ENCODE data around the gene PLSCR1.

Gene PLSCR1

GRCh38 chr3:146472611-146473010, 71.8 kb downstream of the PLSCR1 start:
- no peaks in the 10 kb centered on the region for H3K4me1 ChIP-seq (ENCODE audit: insufficient read depth, insufficient read length)
- DNase-seq (ENCODE audit: low read depth, low spot score) = no peak

GRCh38 chr3:146471012-146471411, 73.4 kb downstream of the PLSCR1 start:
- Histone ChIP-seq H3K36me3 (ENCODE audit: insufficient read depth, insufficient read length, low read length) (no peaks in the 10 kb centered on the region), H3K4me3 (ENCODE audit: insufficient read length, low read depth) (no peak overlapping the region), H3K9me3 (ENCODE audit: insufficient read depth, low read length) (no peaks in the 10 kb centered on the region), H3K4me1 (ENCODE audit: insufficient read depth, insufficient read length) (no peaks in the 10 kb centered on the region), H3K27me3 (ENCODE audit: insufficient read depth, insufficient read length) (no peaks in the 10 kb centered on the region), H3K9ac (ENCODE audit: insufficient read length, low read depth) (no peak overlapping the region)
- no peak for DNase-seq (ENCODE audit: low read depth, low spot score)
- no peak for TF ChIP-seq SUZ12 (IDR thresholded peaks at IDR 0.05; ENCODE audit: extremely low read depth, insufficient read depth, insufficient read length)
- TF ChIP-seq ZNF274 (IDR thresholded peaks at IDR 0.05; ENCODE audit: low read depth, low read length) = no peak
- no peak for TF ChIP-seq YY1 (IDR thresholded peaks at IDR 0.05; ENCODE audit: insufficient read depth, insufficient read length)

More at GRCh38 chr3:146472611-146473010, 71.8 kb downstream of the PLSCR1 start:
- Histone ChIP-seq H3K36me3 (ENCODE audit: insufficient read depth, insufficient read length, low read length) (no peaks in the 10 kb centered on the region), H3K9ac (ENCODE audit: insufficient read length, low read depth) (no peak overlapping the region), H3K27me3 (ENCODE audit: insufficient read depth, insufficient read length) (no peaks in the 10 kb centered on the region), H3K4me3 (ENCODE audit: insufficient read length, low read depth) (no peak overlapping the region), H3K9me3 (ENCODE audit: insufficient read depth, low read length) (no peaks in the 10 kb centered on the region)
- TF ChIP-seq YY1 (IDR thresholded peaks at IDR 0.05; ENCODE audit: insufficient read depth, insufficient read length) = no peak
- TF ChIP-seq ZNF274 (IDR thresholded peaks at IDR 0.05; ENCODE audit: low read depth, low read length) = no peak
- TF ChIP-seq SUZ12 (IDR thresholded peaks at IDR 0.05; ENCODE audit: extremely low read depth, insufficient read depth, insufficient read length) = no peak

- no peak overlapping the region for H3K9ac ChIP-seq (ENCODE audit: insufficient read length, low read depth)
- TF ChIP-seq ZNF274 (IDR thresholded peaks at IDR 0.05; ENCODE audit: low read depth, low read length) = no peak
- H3K4me3 ChIP-seq (ENCODE audit: insufficient read length, low read depth) = no peak overlapping the region
- H3K36me3 ChIP-seq (ENCODE audit: insufficient read depth, insufficient read length, low read length) = no peaks in the 10 kb centered on the region
- no peaks in the 10 kb centered on the region for H3K4me1 ChIP-seq (ENCODE audit: insufficient read depth, insufficient read length)
- no peak for DNase-seq (ENCODE audit: low read depth, low spot score)
- H3K9me3 ChIP-seq (ENCODE audit: insufficient read depth, low read length) = no peaks in the 10 kb centered on the region
- H3K27me3 ChIP-seq (ENCODE audit: insufficient read depth, insufficient read length) = no peaks in the 10 kb centered on the region
Measured at GRCh38 chr3:146470425-146470990, 73.9 kb downstream of the PLSCR1 start.

- H3K9me3 ChIP-seq (ENCODE audit: insufficient read depth, low read length) = no peaks in the 10 kb centered on the region
- H3K4me3 ChIP-seq (ENCODE audit: insufficient read length, low read depth) = peak within 1 kb of the TSS; percentile 44
- no peaks in the 10 kb centered on the region for H3K27me3 ChIP-seq (ENCODE audit: insufficient read depth, insufficient read length)
- no peak for TF ChIP-seq SUZ12 (IDR thresholded peaks at IDR 0.05; ENCODE audit: extremely low read depth, insufficient read depth, insufficient read length)
- no peak for TF ChIP-seq ZNF274 (IDR thresholded peaks at IDR 0.05; ENCODE audit: low read depth, low read length)
- no peak for TF ChIP-seq YY1 (IDR thresholded peaks at IDR 0.05; ENCODE audit: insufficient read depth, insufficient read length)
- no peaks in the 10 kb centered on the region for H3K4me1 ChIP-seq (ENCODE audit: insufficient read depth, insufficient read length)
- H3K9ac ChIP-seq (ENCODE audit: insufficient read length, low read depth) = peak within 1 kb of the TSS; percentile 61
- peak; percentile 3 for DNase-seq (ENCODE audit: low read depth, low spot score)
- no peaks in the 10 kb centered on the region for H3K36me3 ChIP-seq (ENCODE audit: insufficient read depth, insufficient read length, low read length)
Measured at GRCh38 chr3:146469150-146470017, 75.0 kb downstream of the PLSCR1 start, which contains the start of gene PLSCR2. Gene PLSCR2, minus strand, starts transcription at chr3:146469561. Its CDS starts 9,657 bp downstream, at chr3:146459904.

GRCh38 chr3:146468671-146469149, 75.7 kb downstream of the PLSCR1 start:
- TF ChIP-seq SUZ12 (IDR thresholded peaks at IDR 0.05; ENCODE audit: extremely low read depth, insufficient read depth, insufficient read length) (no peak), ZNF274 (IDR thresholded peaks at IDR 0.05; ENCODE audit: low read depth, low read length) (no peak), YY1 (IDR thresholded peaks at IDR 0.05; ENCODE audit: insufficient read depth, insufficient read length) (no peak)
- no peaks in the 10 kb centered on the region for H3K9me3 ChIP-seq (ENCODE audit: insufficient read depth, low read length)
- no peaks in the 10 kb centered on the region for H3K4me1 ChIP-seq (ENCODE audit: insufficient read depth, insufficient read length)
- H3K27me3 ChIP-seq (ENCODE audit: insufficient read depth, insufficient read length) = no peaks in the 10 kb centered on the region
- H3K9ac ChIP-seq (ENCODE audit: insufficient read length, low read depth) = no peak overlapping the region
- no peaks in the 10 kb centered on the region for H3K36me3 ChIP-seq (ENCODE audit: insufficient read depth, insufficient read length, low read length)
- no peak for DNase-seq (ENCODE audit: low read depth, low spot score)
- H3K4me3 ChIP-seq (ENCODE audit: insufficient read length, low read depth) = no peak overlapping the region

- Histone ChIP-seq H3K4me1 (ENCODE audit: insufficient read depth, insufficient read length) (no peaks in the 10 kb centered on the region), H3K4me3 (ENCODE audit: insufficient read length, low read depth) (no peak overlapping the region), H3K36me3 (ENCODE audit: insufficient read depth, insufficient read length, low read length) (no peaks in the 10 kb centered on the region), H3K27me3 (ENCODE audit: insufficient read depth, insufficient read length) (no peaks in the 10 kb centered on the region), H3K9me3 (ENCODE audit: insufficient read depth, low read length) (no peaks in the 10 kb centered on the region), H3K9ac (ENCODE audit: insufficient read length, low read depth) (no peak overlapping the region)
- DNase-seq (ENCODE audit: low read depth, low spot score) = no peak
- TF ChIP-seq ZNF274 (IDR thresholded peaks at IDR 0.05; ENCODE audit: low read depth, low read length) (no peak), SUZ12 (IDR thresholded peaks at IDR 0.05; ENCODE audit: extremely low read depth, insufficient read depth, insufficient read length) (no peak), YY1 (IDR thresholded peaks at IDR 0.05; ENCODE audit: insufficient read depth, insufficient read length) (no peak)
Measured at GRCh38 chr3:146468234-146468633, 76.2 kb downstream of the PLSCR1 start.

GRCh38 chr3:146466604-146467003, 77.8 kb downstream of the PLSCR1 start:
- Histone ChIP-seq H3K36me3 (ENCODE audit: insufficient read depth, insufficient read length, low read length) (no peaks in the 10 kb centered on the region), H3K9me3 (ENCODE audit: insufficient read depth, low read length) (no peaks in the 10 kb centered on the region), H3K4me3 (ENCODE audit: insufficient read length, low read depth) (no peak overlapping the region), H3K4me1 (ENCODE audit: insufficient read depth, insufficient read length) (no peaks in the 10 kb centered on the region), H3K27me3 (ENCODE audit: insufficient read depth, insufficient read length) (no peaks in the 10 kb centered on the region), H3K9ac (ENCODE audit: insufficient read length, low read depth) (no peak overlapping the region)
- DNase-seq (ENCODE audit: low read depth, low spot score) = no peak
- TF ChIP-seq YY1 (IDR thresholded peaks at IDR 0.05; ENCODE audit: insufficient read depth, insufficient read length) (no peak), ZNF274 (IDR thresholded peaks at IDR 0.05; ENCODE audit: low read depth, low read length) (no peak), SUZ12 (IDR thresholded peaks at IDR 0.05; ENCODE audit: extremely low read depth, insufficient read depth, insufficient read length) (no peak)

All from NT2/D1 (cell line).